G401 (cell line): Measurements from ENCODE around the gene ADRM1. TPM values are rescaled to one million over a fixed set of nuclear protein-coding genes. Genes with fewer than 3 reads are reported as not detected.

Experiments used
- DNase-seq: peaks from one replicate; pipeline ENCODE4 v3.0.0-alpha.2; 2015; ENCODE audit warnings: low spot score
- in situ Hi-C: cut with HindIII; loops from 2 replicates; pipeline ENCODE4 v1.10.0; 2016; ENCODE audit warnings: low sequenced_read_pairs, mixed read lengths
- total RNA-seq: library from RNA; depleted of rRNA; stranded (reverse); fragments of >200 nt; shearing (Covaris generic); gene quantifications from 2 replicates; pipeline ENCODE4 v1.2.3, GENCODE V29; 2014; rRNA removed

ADRM1 gene
- total RNA-seq, 1 experiment from 2014 or later, result 209 TPM

DNA sequence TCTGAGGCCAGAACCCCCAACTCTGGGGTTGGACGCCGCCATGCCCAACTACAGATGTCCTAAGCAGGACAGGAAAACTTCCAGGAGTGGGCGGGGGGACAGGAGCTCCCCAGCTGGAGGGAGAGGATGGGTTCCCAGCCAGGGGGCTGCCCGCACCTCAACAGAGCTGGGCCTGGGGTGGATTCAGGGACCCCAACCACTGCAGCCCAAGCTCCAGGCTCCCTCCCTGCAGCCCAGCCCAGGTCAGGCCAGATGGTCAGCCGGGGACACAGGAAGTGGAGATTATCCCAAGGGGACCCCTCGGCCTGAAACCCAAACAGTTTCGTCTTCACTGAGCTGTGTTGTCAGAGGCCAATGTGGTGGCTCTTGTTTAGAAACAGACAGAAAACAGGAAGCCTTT, 54.9 kb downstream of the ADRM1 start:
- in situ Hi-C loops, result no loop called here
- DNase-seq, result peak; percentile 20

Other genes with a start within 250 kb of the ADRM1 start
- 8.2 and 13.8 TPM in 2 replicates for gene TAF4, start 237.1 kb upstream of the ADRM1 start, total RNA-seq
- gene LSM14B, start 180.5 kb upstream of the ADRM1 start, total RNA-seq, result 73.9 and 86.4 TPM in 2 replicates
- 631 and 699 TPM in 2 replicates for gene PSMA7, start 159.6 kb upstream of the ADRM1 start, total RNA-seq
- gene SS18L1, start 159.2 kb upstream of the ADRM1 start, total RNA-seq, result 9.6 and 13.2 TPM in 2 replicates
- 30.6 and 48.2 TPM in 2 replicates for gene MTG2, start 120.0 kb upstream of the ADRM1 start, total RNA-seq
- not detected in 2 replicates for gene HRH3, start 82.7 kb upstream of the ADRM1 start, total RNA-seq
- 18.0 and 19.6 TPM in 2 replicates for gene OSBPL2, start 64.5 kb upstream of the ADRM1 start, total RNA-seq
- gene LAMA5, start 64.3 kb downstream of the ADRM1 start, total RNA-seq, result 21.6 and 28.3 TPM in 2 replicates
- gene RPS21, start 84.1 kb downstream of the ADRM1 start, total RNA-seq, result 1,245 and 1,753 TPM in 2 replicates
- gene CABLES2, start 104.3 kb downstream of the ADRM1 start, total RNA-seq, result 4.2 and 7.2 TPM in 2 replicates
- gene RBBP8NL, start 124.5 kb downstream of the ADRM1 start, total RNA-seq, result not detected in 2 replicates
- gene GATA5, start 173.0 kb downstream of the ADRM1 start, total RNA-seq, result 0.18 and 0.71 TPM in 2 replicates